Measurements from ENCODE around the gene MTARC2. TPM values are rescaled to one million over a fixed set of nuclear protein-coding genes. Genes with fewer than 3 reads are reported as not detected.

The MTARC2 gene
- total RNA-seq, 1 experiment from 2014 or later = 15.2 TPM

DNA sequence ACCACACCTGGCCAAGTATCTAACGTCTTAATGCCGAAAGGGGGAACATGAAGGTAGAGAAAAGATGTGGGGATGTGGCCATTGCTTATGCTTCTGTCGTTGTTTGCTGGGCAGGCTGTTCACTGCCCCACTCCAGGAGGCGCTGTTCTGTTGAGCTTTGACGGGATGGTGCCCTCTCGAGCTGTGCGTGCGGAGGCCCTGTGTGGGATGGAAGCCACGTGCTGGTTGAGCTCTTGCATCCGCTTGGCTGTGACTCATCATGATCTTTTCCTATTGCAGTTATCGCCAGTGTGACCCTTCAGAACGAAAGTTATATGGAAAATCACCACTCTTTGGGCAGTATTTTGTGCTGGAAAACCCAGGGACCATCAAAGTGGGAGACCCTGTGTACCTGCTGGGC lies 64.9 kb downstream of the MTARC2 start:
- no peaks in the 10 kb centered on the region; the same call in 1 of the 2 replicates for H3K27me3 Mint-ChIP-seq (ENCODE audit: low read depth)
- H3K4me1 Mint-ChIP-seq = peaks cover 17% of the 10 kb centered on the region
- H3K36me3 Mint-ChIP-seq = peaks cover 46% of the 10 kb centered on the region
- peak; percentile 61 for DNase-seq (ENCODE audit: low spot score)
- ChIA-PET POLR2A (no interaction called here), CTCF (interaction anchor here (0.6 to 1.9 kb wide), 14 partner anchors 10 to 714 kb away, joined by 3 to 10 read pairs (median 4); partner anchors contain the start of gene MTARC1)
- no peak overlapping the region for H3K4me3 Mint-ChIP-seq
- no peak overlapping the region for H3K27ac Mint-ChIP-seq
- TF ChIP-seq, protein P1, sequence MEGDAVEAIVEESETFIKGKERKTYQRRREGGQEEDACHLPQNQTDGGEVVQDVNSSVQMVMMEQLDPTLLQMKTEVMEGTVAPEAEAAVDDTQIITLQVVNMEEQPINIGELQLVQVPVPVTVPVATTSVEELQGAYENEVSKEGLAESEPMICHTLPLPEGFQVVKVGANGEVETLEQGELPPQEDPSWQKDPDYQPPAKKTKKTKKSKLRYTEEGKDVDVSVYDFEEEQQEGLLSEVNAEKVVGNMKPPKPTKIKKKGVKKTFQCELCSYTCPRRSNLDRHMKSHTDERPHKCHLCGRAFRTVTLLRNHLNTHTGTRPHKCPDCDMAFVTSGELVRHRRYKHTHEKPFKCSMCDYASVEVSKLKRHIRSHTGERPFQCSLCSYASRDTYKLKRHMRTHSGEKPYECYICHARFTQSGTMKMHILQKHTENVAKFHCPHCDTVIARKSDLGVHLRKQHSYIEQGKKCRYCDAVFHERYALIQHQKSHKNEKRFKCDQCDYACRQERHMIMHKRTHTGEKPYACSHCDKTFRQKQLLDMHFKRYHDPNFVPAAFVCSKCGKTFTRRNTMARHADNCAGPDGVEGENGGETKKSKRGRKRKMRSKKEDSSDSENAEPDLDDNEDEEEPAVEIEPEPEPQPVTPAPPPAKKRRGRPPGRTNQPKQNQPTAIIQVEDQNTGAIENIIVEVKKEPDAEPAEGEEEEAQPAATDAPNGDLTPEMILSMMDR (IDR thresholded peaks at IDR 0.05) = 0 out of 2 replicates have a peak, but pooled peaks have one; percentile 28
- TF ChIP-seq, protein P2, sequence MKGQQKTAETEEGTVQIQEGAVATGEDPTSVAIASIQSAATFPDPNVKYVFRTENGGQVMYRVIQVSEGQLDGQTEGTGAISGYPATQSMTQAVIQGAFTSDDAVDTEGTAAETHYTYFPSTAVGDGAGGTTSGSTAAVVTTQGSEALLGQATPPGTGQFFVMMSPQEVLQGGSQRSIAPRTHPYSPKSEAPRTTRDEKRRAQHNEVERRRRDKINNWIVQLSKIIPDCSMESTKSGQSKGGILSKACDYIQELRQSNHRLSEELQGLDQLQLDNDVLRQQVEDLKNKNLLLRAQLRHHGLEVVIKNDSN (CRISPR knock-in tag; IDR thresholded peaks at IDR 0.05) = no peak
- TF ChIP-seq ETV6 (CRISPR knock-in tag; IDR thresholded peaks at IDR 0.05) = no peak
- no peak for TF ChIP-seq JUN (CRISPR knock-in tag; IDR thresholded peaks at IDR 0.05)
- TF ChIP-seq ZBTB21 (CRISPR knock-in tag; IDR thresholded peaks at IDR 0.05; ENCODE audit: borderline replicate concordance) = no peak
- no peak for TF ChIP-seq CBFB (CRISPR knock-in tag; IDR thresholded peaks at IDR 0.05; ENCODE audit: low read depth)
- TF ChIP-seq ZNF423 (CRISPR knock-in tag; IDR thresholded peaks at IDR 0.05) = no peak
- peak; percentile 65 for ATAC-seq
- 0 out of 2 replicates have a peak, but pooled peaks cover 5% of the 10 kb centered on the region for H3K9me3 Mint-ChIP-seq

DNA sequence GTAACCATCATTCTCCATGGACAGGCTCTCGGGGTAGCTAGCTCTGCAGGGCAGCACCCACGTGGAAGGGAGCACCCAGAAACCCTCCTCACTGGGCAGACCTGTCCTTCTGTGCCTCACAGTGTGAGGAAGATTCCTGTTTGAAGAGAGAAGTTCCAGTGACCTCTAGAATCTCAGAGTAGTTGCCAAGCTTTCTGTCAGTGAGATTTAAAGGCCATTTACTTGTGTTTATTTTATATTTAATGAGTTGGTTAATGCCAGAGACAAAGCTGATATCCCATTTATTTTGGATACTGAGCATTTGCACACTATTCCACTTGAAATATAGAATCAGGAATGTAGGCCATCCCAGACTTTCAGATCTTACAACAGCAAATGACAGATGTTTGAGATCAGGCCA lies 67.3 kb downstream of the MTARC2 start:
- H3K36me3 Mint-ChIP-seq = peaks cover 54% of the 10 kb centered on the region
- ChIA-PET POLR2A (no interaction called here), CTCF (no interaction called here)
- H3K27me3 Mint-ChIP-seq (ENCODE audit: low read depth) = no peaks in the 10 kb centered on the region; the same call in 1 of the 2 replicates
- DNase-seq (ENCODE audit: low spot score) = no peak
- H3K9me3 Mint-ChIP-seq = peaks cover 8% of the 10 kb centered on the region; the same call in 1 of the 2 replicates
- peaks cover 22% of the 10 kb centered on the region for H3K4me1 Mint-ChIP-seq
- no peak overlapping the region for H3K27ac Mint-ChIP-seq
- H3K4me3 Mint-ChIP-seq = no peak overlapping the region
- no peak for TF ChIP-seq ETV6 (CRISPR knock-in tag; IDR thresholded peaks at IDR 0.05)
- TF ChIP-seq EMX1 (CRISPR knock-in tag; IDR thresholded peaks at IDR 0.05) = no peak
- TF ChIP-seq FOXP1 (CRISPR knock-in tag; IDR thresholded peaks at IDR 0.05; ENCODE audit: borderline replicate concordance) = no peak
- TF ChIP-seq, protein P3, sequence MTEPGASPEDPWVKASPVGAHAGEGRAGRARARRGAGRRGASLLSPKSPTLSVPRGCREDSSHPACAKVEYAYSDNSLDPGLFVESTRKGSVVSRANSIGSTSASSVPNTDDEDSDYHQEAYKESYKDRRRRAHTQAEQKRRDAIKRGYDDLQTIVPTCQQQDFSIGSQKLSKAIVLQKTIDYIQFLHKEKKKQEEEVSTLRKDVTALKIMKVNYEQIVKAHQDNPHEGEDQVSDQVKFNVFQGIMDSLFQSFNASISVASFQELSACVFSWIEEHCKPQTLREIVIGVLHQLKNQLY (CRISPR knock-in tag; IDR thresholded peaks at IDR 0.05) = no peak
- TF ChIP-seq, protein P4, sequence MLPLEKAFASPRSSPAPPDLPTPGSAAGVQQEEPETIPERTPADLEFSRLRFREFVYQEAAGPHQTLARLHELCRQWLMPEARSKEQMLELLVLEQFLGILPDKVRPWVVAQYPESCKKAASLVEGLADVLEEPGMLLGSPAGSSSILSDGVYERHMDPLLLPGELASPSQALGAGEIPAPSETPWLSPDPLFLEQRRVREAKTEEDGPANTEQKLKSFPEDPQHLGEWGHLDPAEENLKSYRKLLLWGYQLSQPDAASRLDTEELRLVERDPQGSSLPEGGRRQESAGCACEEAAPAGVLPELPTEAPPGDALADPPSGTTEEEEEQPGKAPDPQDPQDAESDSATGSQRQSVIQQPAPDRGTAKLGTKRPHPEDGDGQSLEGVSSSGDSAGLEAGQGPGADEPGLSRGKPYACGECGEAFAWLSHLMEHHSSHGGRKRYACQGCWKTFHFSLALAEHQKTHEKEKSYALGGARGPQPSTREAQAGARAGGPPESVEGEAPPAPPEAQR (CRISPR knock-in tag; IDR thresholded peaks at IDR 0.05) = no peak
- TF ChIP-seq, protein P5, sequence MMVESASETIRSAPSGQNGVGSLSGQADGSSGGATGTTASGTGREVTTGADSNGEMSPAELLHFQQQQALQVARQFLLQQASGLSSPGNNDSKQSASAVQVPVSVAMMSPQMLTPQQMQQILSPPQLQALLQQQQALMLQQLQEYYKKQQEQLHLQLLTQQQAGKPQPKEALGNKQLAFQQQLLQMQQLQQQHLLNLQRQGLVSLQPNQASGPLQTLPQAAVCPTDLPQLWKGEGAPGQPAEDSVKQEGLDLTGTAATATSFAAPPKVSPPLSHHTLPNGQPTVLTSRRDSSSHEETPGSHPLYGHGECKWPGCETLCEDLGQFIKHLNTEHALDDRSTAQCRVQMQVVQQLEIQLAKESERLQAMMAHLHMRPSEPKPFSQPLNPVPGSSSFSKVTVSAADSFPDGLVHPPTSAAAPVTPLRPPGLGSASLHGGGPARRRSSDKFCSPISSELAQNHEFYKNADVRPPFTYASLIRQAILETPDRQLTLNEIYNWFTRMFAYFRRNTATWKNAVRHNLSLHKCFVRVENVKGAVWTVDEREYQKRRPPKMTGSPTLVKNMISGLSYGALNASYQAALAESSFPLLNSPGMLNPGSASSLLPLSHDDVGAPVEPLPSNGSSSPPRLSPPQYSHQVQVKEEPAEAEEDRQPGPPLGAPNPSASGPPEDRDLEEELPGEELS (CRISPR knock-in tag; IDR thresholded peaks at IDR 0.05) = no peak
- TF ChIP-seq, protein P6, sequence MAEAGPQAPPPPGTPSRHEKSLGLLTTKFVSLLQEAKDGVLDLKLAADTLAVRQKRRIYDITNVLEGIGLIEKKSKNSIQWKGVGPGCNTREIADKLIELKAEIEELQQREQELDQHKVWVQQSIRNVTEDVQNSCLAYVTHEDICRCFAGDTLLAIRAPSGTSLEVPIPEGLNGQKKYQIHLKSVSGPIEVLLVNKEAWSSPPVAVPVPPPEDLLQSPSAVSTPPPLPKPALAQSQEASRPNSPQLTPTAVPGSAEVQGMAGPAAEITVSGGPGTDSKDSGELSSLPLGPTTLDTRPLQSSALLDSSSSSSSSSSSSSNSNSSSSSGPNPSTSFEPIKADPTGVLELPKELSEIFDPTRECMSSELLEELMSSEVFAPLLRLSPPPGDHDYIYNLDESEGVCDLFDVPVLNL (CRISPR knock-in tag; IDR thresholded peaks at IDR 0.05; ENCODE audit: borderline replicate concordance, low read depth) = no peak
- TF ChIP-seq, protein P7, sequence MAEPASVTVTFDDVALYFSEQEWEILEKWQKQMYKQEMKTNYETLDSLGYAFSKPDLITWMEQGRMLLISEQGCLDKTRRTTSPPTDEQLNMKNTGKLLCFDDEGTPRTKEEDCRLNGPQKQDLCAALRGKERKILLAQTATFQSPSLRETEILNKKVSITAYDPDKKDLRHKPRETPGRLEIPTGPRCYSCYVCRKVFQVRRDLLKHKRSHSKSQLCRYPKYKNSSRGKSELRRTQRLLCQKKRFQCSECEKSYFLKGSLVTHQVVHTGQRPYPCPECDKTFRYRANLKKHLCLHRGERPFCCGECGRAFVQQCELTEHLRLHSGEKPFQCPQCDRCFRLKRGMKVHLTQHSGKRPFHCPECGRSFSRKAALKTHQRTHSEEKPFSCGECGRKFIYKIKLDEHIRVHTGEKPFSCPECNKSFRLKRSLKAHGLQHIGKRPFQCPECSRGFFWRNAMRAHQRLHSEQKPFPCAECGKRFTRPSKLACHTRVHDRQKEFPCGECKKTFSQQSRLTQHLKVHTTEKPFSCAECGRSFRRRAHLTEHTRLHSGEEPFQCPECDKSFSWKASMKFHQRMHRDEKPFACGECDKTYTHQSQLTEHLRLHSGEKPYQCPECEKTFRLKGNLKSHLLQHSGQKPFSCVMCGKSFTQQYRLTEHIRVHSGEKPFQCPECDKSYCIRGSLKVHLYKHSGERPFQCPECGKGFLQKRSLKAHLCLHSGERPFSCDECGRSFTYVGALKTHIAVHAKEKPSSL (CRISPR knock-in tag; conservative IDR thresholded peaks at IDR 0.05) = no peak
- TF ChIP-seq TEAD1 (CRISPR knock-in tag; IDR thresholded peaks at IDR 0.05) = no peak
- TF ChIP-seq, protein P8, sequence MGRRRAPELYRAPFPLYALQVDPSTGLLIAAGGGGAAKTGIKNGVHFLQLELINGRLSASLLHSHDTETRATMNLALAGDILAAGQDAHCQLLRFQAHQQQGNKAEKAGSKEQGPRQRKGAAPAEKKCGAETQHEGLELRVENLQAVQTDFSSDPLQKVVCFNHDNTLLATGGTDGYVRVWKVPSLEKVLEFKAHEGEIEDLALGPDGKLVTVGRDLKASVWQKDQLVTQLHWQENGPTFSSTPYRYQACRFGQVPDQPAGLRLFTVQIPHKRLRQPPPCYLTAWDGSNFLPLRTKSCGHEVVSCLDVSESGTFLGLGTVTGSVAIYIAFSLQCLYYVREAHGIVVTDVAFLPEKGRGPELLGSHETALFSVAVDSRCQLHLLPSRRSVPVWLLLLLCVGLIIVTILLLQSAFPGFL (CRISPR knock-in tag; IDR thresholded peaks at IDR 0.05; ENCODE audit: borderline replicate concordance) = no peak
- no peak for TF ChIP-seq CREM (CRISPR knock-in tag; IDR thresholded peaks at IDR 0.05)
- no peak for TF ChIP-seq ZNF423 (CRISPR knock-in tag; IDR thresholded peaks at IDR 0.05)
- TF ChIP-seq ZBTB21 (CRISPR knock-in tag; IDR thresholded peaks at IDR 0.05; ENCODE audit: borderline replicate concordance) = no peak
- TF ChIP-seq TEAD4 (CRISPR knock-in tag; IDR thresholded peaks at IDR 0.05) = no peak
- TF ChIP-seq, protein P9, sequence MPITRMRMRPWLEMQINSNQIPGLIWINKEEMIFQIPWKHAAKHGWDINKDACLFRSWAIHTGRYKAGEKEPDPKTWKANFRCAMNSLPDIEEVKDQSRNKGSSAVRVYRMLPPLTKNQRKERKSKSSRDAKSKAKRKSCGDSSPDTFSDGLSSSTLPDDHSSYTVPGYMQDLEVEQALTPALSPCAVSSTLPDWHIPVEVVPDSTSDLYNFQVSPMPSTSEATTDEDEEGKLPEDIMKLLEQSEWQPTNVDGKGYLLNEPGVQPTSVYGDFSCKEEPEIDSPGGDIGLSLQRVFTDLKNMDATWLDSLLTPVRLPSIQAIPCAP (CRISPR knock-in tag; IDR thresholded peaks at IDR 0.05) = no peak
- TF ChIP-seq MXD4 (CRISPR knock-in tag; IDR thresholded peaks at IDR 0.05; ENCODE audit: borderline replicate concordance) = no peak
- TF ChIP-seq SMAD3 (CRISPR knock-in tag; IDR thresholded peaks at IDR 0.05; ENCODE audit: borderline replicate concordance) = no peak
- ATAC-seq = no peak
